A673 (cell line): Measurements from ENCODE around the gene FAM83F. TPM values are rescaled to one million over a fixed set of nuclear protein-coding genes. Genes with fewer than 3 reads are reported as not detected.

Experiments used
- BruUV-seq: library from RNA; stranded (reverse); fragments of 400-500 nt; replicated peaks from 2 replicates; lab custom pipeline; 2021; lab: Mats Ljungman, UMichigan
- CTCF ChIA-PET: fragments of 300-600 bp; sonication (Branson Sonifier 250); formaldehyde crosslinking; loops from one replicate; lab custom pipeline; 2022; ENCODE audit warnings: antibody characterized with exemption; lab: Charles Lee
- POLR2A ChIA-PET: fragments of 300-600 bp; sonication (Branson Sonifier 250); formaldehyde crosslinking; loops from one replicate; lab custom pipeline; 2022; ENCODE audit warnings: antibody characterized with exemption; ENCODE audit not compliant: low non-redundant PET; lab: Charles Lee
- DNase-seq: peaks from one replicate; pipeline ENCODE4 v3.0.0-alpha.2; 2015; ENCODE audit warnings: low spot score
- H3K27ac ChIP-seq: fragments of 200-600 bp; sonication (generic); 2 replicates; pipeline ENCODE4 v1.5.1; 2016; ENCODE audit warnings: mixed run types, low read depth, mild to moderate bottlenecking, mixed read lengths, antibody characterized with exemption, low read length; ENCODE audit not compliant: poor library complexity, severe bottlenecking
- H3K27me3 ChIP-seq: fragments of 200-600 bp; sonication (generic); replicated peaks from 2 replicates; pipeline ENCODE4 v1.6.1; 2017; ENCODE audit warnings: mixed run types, low read depth, mild to moderate bottlenecking, mixed read lengths, antibody characterized with exemption, low read length; ENCODE audit not compliant: insufficient read depth, poor library complexity
- H3K36me3 ChIP-seq: fragments of 200-600 bp; sonication (generic); 2 replicates; pipeline ENCODE4 v1.6.1; 2016; ENCODE audit warnings: mixed run types, mild to moderate bottlenecking, mixed read lengths, antibody characterized with exemption, low read length; ENCODE audit not compliant: insufficient read depth, poor library complexity, severe bottlenecking
- H3K4me1 ChIP-seq: fragments of 200-600 bp; sonication (generic); 2 replicates; pipeline ENCODE4 v1.6.1; 2017; ENCODE audit warnings: mixed run types, mild to moderate bottlenecking, mixed read lengths, antibody characterized with exemption, low read length; ENCODE audit not compliant: insufficient read depth, poor library complexity, severe bottlenecking
- H3K4me3 ChIP-seq: fragments of 200-600 bp; sonication (generic); 2 replicates; pipeline ENCODE4 v1.5.1; 2016; ENCODE audit warnings: low read depth, mixed run types, mild to moderate bottlenecking, mixed read lengths, low read length; ENCODE audit not compliant: poor library complexity, severe bottlenecking
- H3K9me3 ChIP-seq: fragments of 200-600 bp; sonication (generic); 2 replicates; pipeline ENCODE4 v1.6.1; 2016; ENCODE audit warnings: mixed run types, low read depth, mild to moderate bottlenecking, mixed read lengths, antibody characterized with exemption, low read length; ENCODE audit not compliant: poor library complexity, severe bottlenecking
- EZH2 ChIP-seq: fragments of 200-600 bp; sonication (generic); IDR thresholded peaks from 2 replicates; pipeline ENCODE4 v1.6.1; 2017; ENCODE audit warnings: borderline replicate concordance, low read depth, mild to moderate bottlenecking, mixed read lengths, antibody characterized with exemption, low read length; ENCODE audit not compliant: poor library complexity, severe bottlenecking
- intact Hi-C: fragments of 100-400 bp; cut with micrococcal nuclease; formaldehyde crosslinking; loops from one replicate; pipeline ENCODE4 v1.10.0; 2022; ENCODE audit not compliant: unreplicated experiment
- total RNA-seq: library from RNA; stranded (reverse); gene quantifications from 2 replicates; pipeline ENCODE4 v1.2.3, GENCODE V29; 2021
- TF ChIP-seq, protein P1 (sequence below): fragments of 300-800, 200-600 bp; sonication (generic); conservative IDR thresholded peaks from 2 replicates; pipeline ENCODE4 v1.5.1; 2017; ENCODE audit warnings: low read depth, mild to moderate bottlenecking, antibody characterized with exemption, low read length, moderate library complexity, mixed read lengths

Gene FAM83F
- total RNA-seq, 1 experiment from 2014 or later = not detected

DNA sequence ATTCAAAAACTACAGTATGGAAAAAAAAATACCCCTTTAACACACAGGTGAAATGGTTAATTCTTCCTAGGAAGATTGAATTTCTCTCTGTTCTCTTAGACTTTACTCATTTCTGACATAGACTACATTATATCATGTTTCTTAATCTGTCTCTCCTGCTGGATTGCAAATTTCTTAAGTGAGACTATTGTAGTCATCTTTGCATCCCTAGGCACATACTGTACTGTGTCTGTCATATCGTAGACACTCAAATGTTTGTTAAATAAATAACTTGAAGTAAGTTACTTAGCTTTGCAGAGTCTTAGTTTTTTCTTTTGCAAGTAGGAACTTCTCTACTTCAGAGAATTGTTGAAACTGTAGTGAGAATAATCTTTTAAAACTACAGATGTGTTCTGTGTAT is 58.7 kb downstream of the FAM83F start:
- CTCF ChIA-PET = no interaction called here
- intact Hi-C loops = no loop called here
- no TSS peak for BruUV-seq

GRCh38 chr22:40054486-40054885 is 59.7 kb downstream of the FAM83F start:
- no peak for DNase-seq
- Histone ChIP-seq H3K4me3 (no peak overlapping the region), H3K27ac (no peak overlapping the region), H3K4me1 (peaks cover 4% of the 10 kb centered on the region), H3K36me3 (no peaks in the 10 kb centered on the region), H3K9me3 (no peaks in the 10 kb centered on the region), H3K27me3 (peaks cover 5% of the 10 kb centered on the region)
- ChIA-PET CTCF (no interaction called here), POLR2A (no interaction called here)
- intact Hi-C loops = no loop called here
- BruUV-seq = no TSS peak
- no peak for TF ChIP-seq EZH2
- TF ChIP-seq, protein P1, sequence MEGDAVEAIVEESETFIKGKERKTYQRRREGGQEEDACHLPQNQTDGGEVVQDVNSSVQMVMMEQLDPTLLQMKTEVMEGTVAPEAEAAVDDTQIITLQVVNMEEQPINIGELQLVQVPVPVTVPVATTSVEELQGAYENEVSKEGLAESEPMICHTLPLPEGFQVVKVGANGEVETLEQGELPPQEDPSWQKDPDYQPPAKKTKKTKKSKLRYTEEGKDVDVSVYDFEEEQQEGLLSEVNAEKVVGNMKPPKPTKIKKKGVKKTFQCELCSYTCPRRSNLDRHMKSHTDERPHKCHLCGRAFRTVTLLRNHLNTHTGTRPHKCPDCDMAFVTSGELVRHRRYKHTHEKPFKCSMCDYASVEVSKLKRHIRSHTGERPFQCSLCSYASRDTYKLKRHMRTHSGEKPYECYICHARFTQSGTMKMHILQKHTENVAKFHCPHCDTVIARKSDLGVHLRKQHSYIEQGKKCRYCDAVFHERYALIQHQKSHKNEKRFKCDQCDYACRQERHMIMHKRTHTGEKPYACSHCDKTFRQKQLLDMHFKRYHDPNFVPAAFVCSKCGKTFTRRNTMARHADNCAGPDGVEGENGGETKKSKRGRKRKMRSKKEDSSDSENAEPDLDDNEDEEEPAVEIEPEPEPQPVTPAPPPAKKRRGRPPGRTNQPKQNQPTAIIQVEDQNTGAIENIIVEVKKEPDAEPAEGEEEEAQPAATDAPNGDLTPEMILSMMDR = no peak

More for the DNA sequence above, 58.7 kb downstream of the FAM83F start:
- no peak for TF ChIP-seq EZH2
- TF ChIP-seq, protein P1 = no peak
- no peak for DNase-seq
- H3K36me3 ChIP-seq = no peaks in the 10 kb centered on the region
- no peak overlapping the region for H3K27ac ChIP-seq
- peaks cover 8% of the 10 kb centered on the region for H3K27me3 ChIP-seq
- no peaks in the 10 kb centered on the region for H3K9me3 ChIP-seq
- POLR2A ChIA-PET = no interaction called here
- H3K4me3 ChIP-seq = no peak overlapping the region
- H3K4me1 ChIP-seq = peaks cover 4% of the 10 kb centered on the region

GRCh38 chr22:40055143-40055883 is 60.6 kb downstream of the FAM83F start:
- BruUV-seq = no TSS peak
- Histone ChIP-seq H3K9me3 (no peaks in the 10 kb centered on the region), H3K4me1 (peaks cover 4% of the 10 kb centered on the region), H3K27ac (no peak overlapping the region), H3K27me3 (peaks cover 3% of the 10 kb centered on the region), H3K36me3 (no peaks in the 10 kb centered on the region), H3K4me3 (no peak overlapping the region)
- no peak for TF ChIP-seq EZH2
- intact Hi-C loops = no loop called here
- ChIA-PET CTCF (no interaction called here), POLR2A (no interaction called here)
- DNase-seq = no peak

GRCh38 chr22:40056154-40056553 is 61.4 kb downstream of the FAM83F start:
- Histone ChIP-seq H3K27ac (no peak overlapping the region), H3K27me3 (no peaks in the 10 kb centered on the region), H3K4me3 (no peak overlapping the region), H3K9me3 (no peaks in the 10 kb centered on the region), H3K36me3 (no peaks in the 10 kb centered on the region), H3K4me1 (peaks cover 4% of the 10 kb centered on the region)
- intact Hi-C loops = no loop called here
- POLR2A ChIA-PET = no interaction called here
- TF ChIP-seq, protein P1 = no peak
- TF ChIP-seq EZH2 = no peak
- CTCF ChIA-PET = no interaction called here
- no peak for DNase-seq
- BruUV-seq = no TSS peak
